Measurements from ENCODE around the gene BAG1.

Gene BAG1

DNA sequence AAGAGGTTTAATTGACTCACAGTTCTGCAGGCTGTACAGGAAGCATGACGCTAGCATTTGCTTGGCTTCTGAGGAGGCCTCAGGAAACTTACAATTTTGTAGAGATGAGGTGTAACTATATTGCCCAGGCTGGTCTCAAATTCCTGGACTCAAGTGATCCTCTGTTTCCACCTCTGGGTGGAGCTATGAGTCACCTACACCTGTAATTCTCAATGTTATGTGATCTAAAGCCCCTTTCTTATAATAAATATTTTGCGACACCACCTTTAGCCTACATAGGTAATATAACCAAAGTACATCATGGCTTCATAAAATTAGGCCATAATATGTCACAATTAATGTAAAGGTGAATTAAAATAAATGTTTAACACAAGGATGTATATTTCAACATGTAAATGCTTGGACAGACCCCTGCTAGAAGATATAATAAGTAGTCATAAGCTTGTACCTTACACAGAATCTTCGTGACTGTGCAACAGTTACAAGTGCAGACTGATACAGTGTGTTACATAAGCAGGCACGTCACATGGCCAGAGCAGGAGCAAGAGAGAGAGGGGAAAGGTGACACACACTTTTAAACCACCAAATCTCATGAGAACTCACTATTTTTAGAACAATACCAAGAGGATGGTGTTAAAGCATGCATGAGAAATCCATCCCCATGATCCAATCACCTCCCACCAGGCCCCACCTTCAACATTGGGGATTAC, 54.3 kb downstream of the BAG1 start:
- DNase-seq (ENCODE audit: low spot score), result no peak

- DNase-seq (ENCODE audit: low spot score), result no peak
Observed at GRCh38 chr9:33209394-33209793, 55.1 kb downstream of the BAG1 start.

GRCh38 chr9:33202552-33203201, 61.8 kb downstream of the BAG1 start:
- DNase-seq (ENCODE audit: low spot score), result no peak

Measured in ecto neural progenitor cell (in vitro differentiated cells).